HG02885 (cell line): Measurements from ENCODE around the gene CD81.
A peak's percentile ranks its signal among the peaks of the same experiment; 100 is the strongest.

Source experiments
- ATAC-seq: cut with Tn5 transposase; IDR thresholded peaks from one replicate; pipeline ENCODE4 v1.9.1; 2021; ENCODE audit warnings: mild to moderate bottlenecking; ENCODE audit not compliant: unreplicated experiment, poor library complexity

The CD81 gene

DNA sequence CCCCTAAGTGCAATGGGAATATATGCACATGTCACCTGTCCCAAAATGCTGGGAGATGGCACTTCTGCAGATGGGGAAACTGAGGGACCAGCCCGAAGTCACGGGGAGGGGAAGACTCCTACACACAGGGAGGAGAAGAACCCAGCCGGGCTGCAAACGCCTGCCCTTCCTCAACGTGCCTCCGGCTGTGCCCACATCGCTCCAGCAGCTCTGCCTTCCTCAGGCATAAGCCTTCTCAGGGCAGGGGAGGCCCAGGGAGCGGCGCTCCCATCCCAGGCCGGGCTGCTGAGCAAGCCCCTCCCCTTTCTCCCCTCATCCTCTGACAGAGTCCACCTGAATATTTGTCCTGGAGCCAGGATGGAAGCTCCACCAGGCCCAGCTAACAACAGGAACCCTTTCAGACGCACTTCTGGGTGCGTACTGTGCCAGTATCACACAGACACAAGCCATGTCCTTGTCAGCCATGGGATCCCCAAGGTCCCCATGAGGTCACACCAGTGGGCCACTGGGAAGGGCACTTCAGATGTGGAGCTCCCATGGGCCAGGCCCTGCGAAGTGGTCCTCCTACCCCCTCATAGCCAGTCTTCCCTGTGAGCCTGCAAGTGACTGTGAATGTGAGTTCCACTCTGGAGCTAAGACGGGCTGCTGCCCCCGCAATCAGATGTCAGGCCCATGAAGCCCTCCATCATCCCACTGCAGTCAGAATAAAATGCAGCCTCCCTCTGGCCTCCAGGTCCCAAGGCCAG lies 2.5 kb upstream of the CD81 start:
- no peak for ATAC-seq

DNA sequence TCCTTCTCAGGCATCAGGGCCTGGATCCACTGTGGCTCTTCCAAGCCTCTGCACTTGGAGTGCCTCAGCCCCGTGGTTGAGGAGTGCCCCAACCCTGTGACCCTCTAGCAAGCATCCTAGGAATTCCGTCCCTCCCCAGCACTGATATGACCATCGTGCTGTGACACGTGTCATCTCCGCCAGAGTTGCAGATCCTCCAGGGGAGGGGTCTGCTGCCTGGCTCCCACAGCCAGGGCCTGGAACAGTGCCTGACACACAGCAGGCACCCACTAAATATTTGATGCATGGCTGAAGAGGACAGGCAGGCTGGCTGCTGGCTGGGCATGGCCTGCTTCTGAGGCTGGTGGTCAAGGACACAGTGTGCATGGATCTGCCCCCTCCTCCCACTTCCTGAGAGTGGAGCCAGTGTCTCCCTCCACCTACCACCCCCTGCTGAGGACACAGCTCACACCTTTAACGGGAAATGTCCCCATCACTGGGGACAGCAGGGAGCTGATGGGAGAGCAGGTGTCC lies 1.7 kb upstream of the CD81 start:
- ATAC-seq = no peak

DNA sequence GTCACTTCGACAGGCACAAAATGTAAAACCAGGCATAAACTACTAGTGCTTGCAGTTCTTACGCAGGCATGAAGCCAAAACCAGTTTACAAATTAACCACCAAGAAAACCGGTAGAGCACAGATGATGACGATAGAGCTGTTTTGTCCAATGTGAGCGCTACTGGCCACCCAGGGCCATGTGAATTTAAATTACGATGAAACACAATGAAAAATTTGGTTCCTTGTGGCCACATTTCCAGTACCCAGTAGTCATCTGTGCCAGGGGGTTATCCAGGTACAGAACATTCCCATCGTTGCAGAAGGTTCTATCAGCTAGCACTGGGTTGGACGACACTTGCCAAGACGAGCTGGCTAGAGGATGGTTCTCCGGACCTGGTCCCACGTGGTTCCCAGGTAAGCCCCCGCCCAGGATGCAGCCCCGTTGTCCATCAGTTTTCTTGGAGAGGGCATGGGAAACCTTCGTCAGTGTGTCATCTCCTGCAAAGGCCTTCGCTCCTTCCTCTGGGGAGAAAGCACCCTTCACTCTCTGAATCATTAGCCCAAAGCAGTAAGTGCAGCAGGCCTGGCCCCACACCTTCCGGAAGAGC lies 1.1 kb upstream of the CD81 start:
- no peak for ATAC-seq

DNA sequence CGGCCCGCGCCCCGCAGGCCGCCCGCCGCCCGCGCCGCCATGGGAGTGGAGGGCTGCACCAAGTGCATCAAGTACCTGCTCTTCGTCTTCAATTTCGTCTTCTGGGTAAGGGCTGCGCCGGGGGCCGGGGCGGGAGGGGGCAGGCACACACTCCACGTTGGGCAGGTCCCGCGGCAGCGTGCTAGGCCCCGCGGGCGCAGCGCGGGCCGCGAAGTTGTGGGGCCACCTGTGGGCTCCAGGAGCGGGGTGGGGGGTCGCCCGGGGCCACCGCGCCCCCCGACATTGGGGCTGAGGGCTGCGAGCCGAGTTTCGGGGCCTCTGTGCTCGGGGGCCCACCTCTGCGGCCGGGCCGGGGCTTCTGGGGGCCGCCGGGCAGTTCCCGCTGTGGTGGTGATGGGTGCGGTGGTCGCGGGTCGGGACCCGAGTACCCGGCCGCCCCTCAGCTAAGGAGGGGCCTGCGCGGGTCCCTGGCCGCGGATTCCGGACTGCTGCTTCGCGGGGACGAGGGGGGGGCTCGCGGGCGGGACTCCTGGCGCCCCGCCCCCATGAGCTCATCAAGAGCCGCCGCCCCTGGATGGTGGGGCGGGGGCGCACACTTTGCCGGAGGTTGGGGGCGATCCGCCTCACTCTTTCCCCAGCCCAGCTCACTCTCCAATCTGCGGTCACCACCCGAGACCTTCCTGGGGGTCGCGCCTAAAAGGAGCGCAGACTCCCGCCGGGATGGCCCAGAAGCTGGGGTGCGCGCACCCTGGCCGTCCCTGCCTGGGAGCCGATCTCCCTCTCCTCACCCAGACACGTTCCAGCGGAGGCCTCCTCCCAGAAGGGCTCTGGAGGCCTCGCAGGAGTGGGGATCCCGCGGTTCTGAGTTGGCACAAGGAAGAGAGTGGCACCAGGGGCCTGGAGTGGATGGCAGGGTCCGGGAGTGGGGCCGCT lies 667 bp downstream of the CD81 start:
- peak; percentile 27 for ATAC-seq

DNA sequence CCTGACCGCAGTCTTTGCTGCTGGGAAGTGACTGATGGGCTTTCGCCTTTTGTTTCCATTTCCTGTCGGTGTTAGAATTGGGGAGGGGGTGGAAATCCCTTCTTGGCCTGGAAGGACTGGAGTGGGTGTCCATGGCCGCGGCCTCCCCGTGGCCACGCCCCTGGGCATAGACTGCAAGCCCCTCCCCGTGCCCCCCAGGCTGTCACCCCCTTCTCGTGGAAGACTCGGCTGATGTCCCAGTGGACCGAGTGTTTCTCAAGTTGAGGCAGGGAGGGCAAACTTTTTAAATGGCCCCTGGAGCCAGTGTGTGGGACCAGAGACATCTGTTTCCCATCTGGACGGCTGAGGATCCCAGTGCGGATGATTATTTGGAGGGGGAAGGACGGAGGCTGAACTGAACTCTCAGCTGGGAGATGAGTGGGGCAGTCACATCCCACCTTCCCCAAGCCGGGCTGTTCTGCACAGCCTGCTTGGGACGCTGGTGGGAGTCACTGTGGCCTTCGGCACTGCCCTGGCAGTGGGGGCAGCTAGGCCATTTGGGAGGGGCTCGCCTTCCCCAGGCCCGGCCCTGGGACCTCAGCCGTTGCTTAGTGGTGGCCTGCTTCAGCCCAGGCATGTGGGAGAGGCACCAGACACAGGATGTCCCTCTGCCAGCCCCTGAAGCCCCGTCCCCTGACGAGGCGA lies 1.6 kb downstream of the CD81 start:
- no peak for ATAC-seq

DNA sequence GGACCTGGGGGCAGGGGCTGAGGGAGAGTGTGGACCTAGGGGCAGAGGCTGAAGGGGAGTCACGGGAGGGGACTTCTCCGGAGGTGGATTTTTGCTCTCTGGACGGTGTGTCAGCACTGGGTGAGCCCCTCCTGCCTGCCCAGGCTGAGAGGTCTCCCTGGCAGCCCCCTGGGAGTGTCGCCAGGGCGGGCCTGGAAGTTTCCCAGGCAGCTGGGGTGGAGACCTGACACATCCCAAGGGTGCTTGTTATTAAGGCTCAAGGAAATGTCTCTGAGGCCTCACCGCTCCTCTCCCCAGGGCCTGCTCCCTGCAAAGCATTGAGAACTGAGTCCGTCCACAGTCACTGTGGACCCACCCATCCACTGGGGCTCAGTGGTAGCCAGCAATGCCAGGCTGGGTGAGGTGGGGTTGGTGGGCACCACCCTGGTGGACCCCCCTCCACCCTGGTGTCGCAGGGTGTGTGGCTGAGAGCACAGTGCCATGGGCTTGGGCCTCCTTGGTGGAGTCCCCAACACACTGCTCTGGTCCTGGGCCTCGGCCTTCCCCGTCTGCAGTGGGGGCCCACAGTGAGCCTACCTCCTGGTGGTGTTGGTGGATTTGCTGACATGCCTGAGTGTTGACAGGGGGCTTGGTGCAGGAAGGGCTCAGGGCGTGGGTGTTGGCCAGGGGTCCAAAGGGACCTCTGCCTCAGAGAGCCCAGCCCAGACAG lies 2.5 kb downstream of the CD81 start:
- no peak for ATAC-seq

DNA sequence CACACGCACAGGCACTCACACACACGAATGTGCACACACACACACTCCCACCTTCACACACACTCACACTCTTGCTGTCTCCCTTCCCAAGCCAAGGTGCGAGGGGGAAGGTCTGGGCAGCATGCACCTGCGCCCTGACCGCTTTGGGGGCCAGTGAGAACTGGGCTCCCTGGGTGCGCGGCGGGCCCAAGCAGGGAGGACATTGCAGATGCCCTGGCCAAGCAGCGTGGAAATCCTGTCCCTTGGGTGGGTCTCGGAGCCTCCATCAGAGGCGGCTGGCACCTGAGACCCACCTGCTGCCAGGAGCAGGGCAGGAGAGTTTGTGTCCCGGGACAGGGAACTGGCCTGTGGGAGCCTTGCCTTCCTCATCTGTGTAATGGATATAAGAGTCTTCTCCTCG lies 3.3 kb downstream of the CD81 start:
- no peak for ATAC-seq

DNA sequence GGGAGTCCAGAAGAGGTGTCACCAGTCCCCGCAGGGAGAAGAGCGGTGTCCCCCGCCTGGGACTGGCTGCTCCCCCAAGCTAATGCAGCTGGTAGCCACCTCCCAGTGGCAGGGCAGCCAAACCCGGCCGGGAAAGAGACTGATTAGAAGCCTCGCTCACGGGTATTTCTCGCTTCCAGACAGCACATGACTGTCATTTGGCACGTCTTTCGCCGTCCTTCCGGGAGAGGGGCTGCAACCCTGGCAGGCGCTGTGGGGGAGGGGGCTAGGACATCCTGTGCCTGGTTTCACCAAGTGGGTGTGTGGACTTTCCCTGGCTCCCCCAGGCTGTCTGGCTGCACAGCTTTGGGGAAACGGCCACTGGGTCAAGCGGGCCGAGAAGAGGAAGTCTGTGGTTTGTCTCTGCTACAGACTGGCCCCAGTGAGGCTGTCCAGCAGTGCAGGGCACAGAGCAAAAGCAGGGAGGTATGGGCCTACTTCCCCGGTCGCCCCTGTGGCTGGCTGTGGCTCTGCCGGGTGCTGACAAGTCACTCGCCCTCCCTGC lies 3.8 kb downstream of the CD81 start:
- no peak for ATAC-seq

DNA sequence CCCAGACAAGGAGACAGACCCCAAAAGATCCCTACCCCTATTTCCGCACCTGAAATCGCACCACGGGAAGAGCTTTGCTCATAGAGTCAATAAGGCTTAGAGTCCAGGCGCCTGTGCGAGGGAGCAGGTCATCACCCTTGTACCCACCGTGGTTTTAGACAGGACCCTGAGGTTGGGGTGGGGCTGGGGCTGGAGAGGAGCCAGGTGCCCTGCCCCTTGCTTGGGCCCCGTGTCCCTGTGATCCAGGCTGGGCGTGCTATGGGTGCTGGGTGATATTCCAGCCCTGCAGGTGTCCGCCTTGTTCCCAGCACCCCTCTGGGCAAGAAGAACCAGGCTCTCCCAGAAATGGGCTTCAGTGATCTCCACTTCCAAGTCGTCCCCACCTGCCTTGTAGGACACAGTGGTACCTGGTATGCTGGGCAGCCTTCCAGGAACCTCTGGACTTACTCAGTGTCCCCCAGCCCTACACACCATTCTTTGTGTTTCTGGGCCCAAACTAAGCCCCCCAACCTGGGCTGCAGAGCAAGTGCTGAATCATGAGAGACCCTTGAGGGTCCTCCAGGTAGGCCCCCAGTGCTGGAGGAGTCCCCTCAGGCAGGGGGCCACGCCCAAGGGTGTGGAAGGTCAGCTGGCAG lies 4.5 kb downstream of the CD81 start:
- ATAC-seq = no peak

DNA sequence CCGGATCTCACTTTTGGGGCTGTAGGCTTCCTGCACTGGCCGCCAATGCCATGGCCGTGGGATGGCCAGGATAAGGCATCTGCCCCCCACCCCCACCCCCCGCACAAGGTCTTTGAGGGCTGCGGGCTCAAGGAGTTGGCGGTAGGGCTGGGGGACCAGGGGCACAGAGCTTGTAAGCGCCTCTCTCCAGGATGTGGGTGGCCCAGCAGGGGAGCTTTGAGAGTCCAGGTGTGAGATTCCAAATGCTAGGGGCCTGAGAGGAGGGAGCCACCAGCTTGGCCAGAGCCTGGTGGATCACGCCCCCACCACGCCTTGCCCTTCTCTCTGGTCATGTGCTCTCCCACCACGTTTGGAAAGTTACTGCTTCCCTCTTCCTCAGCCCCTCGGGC lies 5.0 kb downstream of the CD81 start:
- ATAC-seq = no peak

DNA sequence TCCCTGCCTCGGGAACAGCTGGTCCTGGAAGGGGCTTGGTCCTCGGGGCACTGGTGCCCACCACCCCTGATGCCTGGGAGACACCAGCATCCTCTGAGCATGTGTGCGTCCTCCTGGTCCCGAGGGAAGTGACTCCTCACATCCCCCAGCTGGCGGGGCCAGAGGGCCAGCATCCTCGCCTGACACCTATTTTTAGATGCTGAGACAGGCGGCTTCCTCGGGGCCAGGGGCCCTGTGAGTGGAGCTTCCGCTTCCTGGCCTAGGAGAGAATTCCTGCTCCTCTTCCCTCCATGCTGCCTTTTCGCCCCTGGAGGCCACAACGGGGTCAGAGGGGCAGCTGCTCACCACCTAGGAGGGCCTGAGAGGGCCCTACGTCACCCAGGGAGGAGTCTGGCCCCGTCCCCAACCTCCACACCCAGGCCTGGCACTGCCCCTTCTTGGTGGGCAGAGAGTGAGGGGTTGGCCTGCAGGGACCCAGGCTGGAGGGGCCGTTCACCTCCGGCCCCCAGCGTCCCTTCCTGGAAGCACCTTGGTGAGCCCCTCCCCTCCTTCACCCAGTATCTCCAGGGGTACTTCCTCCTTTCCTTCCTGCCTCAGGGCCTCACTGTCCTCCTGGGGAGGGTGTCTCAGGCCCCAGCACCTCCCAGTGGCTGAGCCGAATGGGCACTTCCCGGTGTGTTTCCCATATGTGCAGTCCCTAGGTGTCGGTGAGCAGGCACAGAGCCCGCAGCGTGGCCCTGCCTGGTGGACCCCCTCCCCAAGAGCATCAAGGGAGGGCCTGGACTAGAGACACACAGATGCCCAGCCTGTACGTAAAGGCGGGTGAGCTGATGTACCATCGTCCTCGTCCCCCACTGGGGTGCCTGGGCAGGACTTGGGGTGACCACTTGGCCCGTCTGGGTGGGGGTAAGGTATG lies 6.1 kb downstream of the CD81 start:
- ATAC-seq = no peak

DNA sequence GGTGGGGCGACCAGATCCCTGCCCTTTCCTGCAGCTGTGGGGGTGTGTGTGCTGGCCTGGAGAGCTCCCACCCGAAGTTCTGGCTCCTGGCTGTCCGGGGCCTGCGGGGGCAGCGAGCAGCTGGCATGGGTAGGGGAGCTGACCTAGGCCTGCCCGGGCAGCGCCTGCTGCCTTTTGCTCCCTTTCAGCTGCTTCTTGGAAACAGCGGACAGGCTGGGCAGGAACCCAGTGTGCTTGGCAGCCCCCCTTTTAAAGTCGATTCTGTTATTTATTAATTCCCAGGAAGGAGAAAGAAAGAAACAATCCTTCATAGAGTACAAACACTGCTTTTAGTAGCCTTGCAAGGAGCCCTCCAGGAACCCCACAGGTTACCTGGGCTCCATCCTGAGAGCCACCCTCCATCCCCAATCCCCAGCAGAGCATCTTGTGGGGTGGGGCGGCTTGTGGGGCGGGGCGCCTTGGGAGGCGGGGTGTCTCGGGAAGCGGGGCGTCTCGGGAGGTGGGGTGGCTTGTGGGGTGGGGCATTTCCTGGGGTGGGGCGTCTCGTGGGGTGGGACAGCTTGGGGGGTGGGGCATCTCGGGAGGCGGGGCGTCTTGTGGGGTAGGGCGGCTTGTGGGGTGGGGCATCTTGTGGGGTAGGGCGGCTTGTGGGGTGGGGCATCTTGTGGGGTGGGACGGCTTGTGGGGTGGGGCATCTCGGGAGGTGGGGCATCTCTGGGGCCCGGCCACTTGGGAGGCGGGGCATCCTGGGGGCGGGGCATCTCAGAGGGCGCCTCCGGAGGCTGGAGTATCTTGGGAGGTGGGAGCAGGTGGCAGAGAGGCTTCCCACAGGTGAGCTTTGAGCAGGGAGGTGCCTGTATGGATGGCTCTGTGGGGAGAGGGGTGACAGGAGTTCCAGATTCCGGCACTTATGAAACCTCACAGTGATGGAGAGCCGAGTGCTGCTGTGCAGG lies 7.0 kb downstream of the CD81 start:
- ATAC-seq = no peak

DNA sequence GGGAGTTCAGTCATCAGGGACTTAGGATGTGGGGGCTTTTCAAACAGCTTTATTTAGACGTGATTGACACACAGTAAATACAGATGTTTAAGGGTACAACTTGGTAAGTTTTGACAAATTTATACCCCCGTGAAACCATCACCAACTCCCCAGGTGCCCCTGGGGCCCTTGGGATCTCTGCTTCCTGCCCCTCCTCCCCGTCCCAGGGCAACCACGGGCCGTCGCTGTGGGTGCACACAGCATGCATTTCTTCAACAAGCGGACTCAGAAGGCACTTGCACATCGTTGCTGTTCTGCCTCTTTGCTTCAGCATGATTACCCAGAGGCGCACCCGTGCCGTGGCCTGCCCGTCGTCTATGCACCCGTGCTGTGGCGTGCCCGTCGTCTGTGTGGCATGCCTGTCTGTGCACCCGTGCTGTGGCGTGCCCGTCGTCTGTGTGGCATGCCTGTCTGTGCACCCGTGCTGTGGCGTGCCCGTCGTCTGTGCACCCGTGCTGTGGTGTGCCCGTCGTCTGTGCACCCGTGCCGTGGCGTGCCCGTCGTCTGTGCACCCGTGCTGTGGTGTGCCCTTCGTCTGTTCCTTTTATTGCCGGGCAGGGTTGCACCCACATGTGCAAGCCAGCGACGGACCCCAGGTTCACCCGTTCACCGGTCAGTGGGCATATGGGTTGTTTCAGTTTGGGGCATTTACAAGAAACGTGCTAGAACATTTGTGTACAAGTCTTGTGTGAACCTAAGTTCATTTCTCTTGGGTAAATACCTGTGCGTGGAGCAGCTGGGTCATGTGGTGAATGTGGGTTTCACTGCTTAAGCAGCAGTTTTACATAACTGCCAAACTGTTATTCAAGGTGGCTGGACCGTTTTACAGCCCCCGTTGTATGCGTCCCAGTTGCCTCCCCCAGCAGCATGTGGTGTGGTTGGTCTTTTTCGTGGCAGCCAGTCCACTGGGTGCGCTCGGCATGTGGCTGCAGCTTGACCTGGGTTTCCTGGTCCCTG lies 8.3 kb downstream of the CD81 start:
- ATAC-seq = peak; percentile 36

DNA sequence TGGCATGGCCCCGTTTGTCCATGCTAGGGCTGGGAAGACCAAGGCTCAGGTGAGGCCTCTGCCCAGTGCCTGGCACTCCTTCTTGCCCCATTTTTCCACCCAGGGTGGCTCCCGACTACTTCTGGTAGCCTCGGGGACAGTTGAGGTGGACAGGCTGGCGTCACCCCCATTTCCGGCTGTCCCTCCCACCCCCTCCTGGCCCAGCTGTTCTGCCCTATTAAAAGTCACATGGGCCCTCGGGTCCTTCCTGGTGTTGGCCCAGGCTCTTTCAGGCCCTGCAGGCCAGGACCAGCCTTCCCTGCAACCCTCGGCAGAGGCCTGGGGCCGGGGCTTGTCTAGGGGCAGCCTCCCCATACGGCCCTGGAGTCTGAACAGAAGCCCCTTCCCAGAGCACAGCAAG lies 9.5 kb downstream of the CD81 start:
- ATAC-seq = no peak

DNA sequence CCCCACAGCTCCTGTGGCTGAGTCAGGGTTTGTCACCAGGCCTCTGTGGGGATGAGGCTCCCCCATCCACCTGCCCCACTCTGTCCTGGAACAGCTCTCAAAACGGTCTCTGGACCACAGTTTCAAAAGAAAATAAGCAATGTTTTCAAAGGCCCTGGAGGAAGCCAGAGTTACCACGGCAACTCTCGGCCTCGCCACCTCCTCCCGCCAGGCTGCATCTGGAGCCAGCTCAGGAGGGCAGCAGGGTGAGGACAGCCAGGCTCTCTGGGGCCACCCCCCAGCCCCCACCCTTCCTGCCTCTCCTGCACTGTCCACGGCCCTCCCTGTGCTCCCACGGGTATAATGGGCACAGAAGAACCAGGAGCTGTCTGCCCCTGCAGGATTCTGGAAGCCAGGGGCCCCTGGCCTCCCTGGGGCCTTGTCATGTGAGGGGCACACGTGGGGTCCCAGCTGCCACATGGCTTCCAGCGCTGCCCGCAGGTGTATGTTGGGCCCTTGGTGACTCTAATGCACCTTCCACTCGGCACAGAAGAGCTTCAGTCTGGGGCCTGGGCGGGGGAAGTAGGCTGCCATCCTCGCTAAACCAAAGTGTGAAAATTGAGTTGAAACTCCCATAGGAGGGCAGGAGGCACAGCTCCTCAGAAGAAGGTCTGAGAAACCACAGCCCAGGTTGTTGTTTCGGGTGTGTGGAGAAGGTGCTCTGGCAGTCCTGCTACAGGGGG lies 10.3 kb downstream of the CD81 start:
- no peak for ATAC-seq
